Limb (tissue), 2 donors: ENCODE measurements around the gene CSNK1G2.

ENCODE experiments used
- DNase-seq, 2 donors: peaks; one replicate each; pipeline ENCODE4 v3.0.0-alpha.2; 2016; ENCODE audit errors: extremely low spot score in 2 of 2

CSNK1G2 gene

DNA sequence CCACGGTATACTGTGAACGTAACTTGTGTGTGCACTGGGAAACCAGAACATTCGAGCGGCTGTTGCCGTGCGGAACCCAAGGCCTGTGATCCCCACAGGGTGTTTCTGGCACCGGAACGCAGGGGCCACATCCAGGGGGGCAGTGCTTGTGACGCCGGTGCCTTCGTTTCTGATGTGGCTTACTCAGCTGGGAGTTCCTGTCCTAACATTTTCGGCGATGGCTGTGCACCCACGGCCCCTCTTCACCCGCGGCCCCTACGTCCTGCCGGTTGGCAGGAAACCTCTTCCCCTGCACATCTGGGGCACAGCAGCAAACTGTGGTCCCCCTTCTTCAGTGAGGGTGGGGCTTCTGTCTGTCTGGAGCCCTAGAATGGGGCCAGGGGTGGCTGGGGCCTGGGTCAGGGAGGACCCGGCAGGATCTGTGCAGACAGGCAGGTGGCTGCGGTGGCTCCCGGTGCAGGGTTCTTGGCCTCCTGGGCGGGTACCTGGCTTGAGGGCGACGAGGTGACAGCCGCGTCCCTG is 26.2 kb downstream of the CSNK1G2 start:
- no peak for DNase-seq

DNA sequence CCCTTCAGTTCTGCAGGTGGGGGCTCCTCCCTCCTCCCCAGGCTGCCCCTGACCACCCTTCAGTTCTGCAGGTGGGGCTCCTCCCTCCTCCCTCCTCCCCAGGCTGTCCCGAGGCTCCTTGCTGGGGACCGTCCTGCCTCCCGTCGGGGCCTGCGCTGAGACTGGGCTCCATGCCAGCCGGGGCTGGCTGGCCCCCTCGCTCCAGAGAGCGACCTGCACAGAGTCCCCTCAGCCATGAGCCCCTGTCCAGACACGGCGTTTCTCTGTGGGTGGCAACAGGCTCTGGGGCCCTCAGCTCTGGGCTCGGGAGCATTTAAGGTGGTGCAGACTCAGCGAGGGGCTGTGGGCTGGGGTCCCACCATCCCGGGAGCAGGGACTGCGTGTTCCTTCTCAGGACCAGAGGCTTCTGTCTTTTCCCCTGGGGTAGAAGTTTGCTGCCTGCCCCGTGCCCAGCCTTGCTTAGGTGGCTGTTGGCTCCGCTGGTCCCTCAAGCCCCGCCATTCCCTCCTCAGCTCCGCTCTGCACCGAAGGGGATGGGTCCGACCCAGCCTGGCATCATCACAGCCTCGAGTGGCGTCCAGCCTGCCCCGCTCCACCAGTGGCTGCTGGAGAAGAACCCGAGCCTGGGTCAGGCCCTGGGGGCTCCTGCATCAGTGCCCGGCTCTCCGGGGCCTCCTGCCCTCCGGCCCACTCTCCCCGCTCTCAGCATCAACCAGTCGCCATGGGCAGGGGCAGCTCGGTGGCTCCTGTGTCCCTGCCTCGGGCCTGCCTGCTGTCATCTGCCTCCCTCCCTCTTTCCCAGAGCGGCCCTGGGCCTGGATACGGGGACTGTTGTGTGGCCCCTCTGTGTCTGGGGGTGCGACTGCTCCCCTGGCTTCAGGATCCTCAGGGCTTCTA is 27.6 kb downstream of the CSNK1G2 start:
- DNase-seq, result no peak

DNA sequence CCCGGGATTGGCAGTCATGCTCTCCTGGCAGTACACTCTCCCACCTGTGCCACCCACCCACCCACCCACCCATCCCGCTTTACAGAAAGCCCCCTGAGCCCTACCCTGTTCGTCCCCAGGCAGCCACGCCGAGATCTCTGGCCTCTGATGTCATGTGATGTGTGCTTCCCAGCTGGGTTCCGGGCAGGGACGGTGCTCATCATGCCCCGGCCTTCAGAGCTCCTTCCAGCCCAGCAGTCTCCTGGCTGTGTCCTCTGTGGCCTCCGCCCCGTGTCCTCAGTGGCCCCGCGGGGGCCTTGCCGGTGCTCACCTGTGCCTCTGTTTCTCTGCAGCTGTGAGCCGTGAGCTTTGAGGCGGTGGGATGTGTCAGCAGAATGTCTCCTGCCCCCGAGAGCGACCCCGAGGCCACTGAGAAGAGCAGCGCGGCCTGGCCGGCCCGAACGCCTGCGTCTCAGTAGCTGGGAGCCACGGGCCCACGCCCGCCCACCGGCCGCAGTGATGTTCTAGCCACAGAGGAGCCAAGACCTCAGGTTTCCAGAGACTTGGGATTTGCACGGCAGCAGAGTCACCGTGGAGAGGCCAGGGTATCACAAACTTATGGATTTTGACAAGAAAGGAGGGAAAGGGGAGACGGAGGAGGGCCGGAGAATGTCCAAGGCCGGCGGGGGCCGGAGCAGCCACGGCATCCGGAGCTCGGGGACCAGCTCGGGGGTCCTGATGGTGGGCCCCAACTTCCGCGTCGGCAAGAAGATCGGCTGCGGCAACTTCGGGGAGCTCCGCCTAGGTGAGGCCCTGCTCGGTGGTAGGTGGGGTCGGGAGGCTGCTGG is 28.4 kb downstream of the CSNK1G2 start:
- no peak for DNase-seq

DNA sequence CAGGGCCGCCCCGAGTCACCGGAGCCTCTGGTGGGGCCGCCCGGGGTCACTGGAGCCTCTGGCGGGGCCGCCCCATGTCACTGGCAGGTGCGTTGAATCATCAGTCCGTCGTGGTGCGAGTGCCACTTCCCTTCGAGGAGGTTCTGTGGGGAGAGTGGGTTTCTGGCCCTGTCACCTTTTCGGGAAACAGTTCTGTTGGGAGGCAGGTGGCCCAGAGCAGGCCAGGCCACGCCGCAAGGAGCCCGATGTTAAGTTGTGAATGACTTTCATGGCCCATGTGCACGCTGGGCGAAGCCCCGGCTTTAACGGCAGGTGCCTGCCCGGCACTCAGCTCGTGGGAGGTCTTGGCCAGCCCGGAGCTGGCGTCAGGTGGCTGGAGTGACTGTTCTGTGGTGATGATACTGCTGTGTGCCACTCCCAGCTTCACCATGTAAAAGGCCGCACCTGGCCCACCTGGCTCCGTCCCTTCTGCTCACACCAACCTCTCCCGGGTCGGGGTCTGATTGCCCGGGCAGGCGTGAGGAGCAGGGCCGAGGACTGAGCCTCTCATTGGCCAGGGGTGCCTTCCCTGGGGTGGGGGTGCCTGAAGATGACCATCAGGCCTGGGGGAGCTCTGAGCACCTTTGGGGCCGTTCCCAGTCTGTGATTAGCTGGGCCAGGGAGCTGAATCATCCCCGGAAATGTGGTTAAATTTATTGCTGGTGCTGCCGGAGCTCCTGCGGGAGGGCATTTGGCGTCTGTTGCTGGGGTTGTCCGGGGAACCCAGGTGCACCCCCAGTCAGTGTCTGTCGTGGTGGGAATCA is 29.2 kb downstream of the CSNK1G2 start:
- DNase-seq, result no peak

DNA sequence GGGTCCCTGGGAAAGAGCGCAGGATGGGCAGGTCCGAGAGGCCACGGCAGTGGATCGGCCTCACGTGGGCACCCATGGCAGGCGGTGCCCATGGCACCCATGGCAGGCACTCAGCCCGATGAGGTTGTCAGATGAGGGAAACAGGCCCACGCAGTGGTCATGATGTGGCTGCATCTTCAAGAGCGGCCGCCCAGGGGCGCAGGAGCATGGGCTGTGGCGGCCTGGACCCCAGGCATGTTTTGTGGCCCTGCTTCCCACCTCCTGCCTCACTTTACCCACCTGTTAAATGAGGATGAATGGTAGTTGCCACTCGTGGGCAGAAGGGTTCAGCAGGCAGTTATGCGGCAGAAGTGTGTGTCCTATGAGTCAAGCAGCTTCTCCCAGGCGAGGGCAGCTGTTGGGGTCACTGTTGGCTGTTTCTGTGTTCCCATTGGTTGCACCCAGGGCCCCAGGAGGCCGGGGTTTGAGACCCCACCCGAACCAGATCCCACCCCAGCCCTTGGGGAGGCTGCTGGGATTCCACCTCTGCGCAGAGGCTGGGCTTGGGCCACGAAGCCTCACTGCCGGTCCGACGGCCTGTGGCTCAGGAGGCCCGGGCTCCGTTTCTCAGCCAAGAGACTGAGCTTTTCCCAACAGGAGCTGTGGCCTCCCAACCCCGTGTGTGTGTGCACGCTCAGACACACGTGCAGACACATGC is 30.0 kb downstream of the CSNK1G2 start:
- DNase-seq, result no peak

DNA sequence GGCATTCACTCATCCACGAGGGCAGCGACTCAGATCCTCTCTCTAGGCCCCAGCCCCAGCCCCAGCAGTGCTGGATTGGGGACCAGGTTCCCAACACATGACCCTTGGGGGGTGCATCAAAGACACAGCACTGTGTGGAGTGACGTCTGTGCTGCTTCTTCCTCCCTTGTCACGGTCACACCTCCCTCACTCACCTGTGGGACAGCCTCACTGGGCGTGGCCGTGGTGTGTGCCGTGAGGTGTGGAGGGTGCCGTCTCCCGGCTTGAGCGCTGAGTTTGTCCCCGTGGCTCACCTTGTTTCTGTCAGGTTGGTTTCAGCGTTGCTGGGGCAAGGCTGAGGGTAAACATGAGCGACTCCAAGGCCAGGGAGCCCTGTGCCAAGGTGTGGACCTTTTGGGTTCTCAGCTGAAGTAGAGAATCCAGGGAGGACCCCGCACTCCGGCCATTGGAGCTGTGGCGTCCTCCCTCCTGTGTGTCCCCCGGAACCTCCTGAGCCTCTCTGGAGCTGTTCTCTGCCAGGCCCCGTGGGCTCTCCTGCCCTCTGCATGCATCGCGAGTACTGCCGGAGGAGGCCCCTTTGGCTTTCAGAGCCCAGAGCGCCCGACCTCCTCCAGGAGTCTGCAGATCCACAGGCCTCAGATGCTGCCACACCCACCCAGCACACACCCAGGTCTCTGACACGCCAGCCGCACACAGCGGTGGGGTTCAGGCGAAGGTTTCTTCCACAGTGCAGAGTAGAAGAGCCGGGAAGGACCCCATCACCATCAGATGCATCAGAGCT is 33.6 kb downstream of the CSNK1G2 start:
- no peak for DNase-seq

DNA sequence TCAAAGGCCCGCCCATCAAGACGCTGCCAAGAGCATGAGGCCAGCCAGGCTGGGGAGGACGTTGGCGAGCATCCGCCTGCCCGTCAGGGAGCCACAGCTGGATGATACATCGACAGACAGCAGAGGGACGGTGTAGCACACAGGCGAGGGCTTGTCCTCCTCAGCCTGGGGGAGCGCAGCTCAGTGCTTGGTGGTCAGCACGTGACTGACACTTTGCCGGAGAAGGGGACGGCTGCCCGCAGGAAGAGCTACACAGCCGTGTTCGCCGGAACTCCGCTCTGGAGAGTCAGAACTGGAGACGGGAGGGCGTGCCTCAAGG is 34.1 kb downstream of the CSNK1G2 start:
- DNase-seq, result no peak

DNA sequence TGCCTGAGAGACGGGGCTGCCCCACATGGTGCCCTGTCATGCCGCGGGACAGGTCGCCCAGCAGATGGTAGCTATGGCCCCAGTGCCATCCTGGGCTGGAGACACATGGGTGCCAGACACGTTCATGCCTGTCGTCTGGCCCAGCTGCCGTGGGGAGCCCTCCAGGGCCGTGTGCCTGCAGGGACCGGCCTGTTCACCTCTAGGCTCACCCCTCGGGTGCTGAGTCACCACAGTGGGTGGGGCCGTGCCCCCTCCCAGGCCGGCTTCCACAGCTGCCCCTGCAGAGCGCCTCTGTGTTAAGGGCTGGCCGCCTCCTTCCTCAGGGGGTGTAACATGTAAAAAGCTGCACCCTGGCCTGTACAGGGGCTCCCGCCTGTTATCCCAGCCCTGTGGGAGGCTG is 36.1 kb downstream of the CSNK1G2 start:
- no peak for DNase-seq

DNA sequence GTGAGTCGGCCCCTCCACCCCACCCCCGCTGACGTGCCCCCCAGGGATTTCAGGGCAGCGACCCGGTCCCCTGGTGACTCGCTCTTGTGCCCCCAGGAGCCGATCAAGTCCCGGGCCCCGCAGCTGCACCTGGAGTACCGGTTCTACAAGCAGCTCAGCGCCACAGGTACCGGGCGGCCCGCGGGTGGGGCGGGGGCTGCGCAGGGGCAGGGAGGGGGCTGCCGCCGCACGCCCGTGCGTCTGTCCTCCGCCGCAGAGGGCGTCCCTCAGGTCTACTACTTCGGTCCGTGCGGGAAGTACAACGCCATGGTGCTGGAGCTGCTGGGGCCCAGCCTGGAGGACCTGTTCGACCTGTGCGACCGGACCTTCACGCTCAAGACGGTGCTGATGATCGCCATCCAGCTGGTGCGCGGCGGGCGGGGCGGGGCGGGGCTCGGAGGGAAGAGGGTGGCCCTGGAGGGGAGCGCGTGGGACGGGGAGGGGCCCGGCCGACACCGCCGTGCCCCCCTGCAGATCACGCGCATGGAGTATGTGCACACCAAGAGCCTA is 37.4 kb downstream of the CSNK1G2 start:
- no peak for DNase-seq

DNA sequence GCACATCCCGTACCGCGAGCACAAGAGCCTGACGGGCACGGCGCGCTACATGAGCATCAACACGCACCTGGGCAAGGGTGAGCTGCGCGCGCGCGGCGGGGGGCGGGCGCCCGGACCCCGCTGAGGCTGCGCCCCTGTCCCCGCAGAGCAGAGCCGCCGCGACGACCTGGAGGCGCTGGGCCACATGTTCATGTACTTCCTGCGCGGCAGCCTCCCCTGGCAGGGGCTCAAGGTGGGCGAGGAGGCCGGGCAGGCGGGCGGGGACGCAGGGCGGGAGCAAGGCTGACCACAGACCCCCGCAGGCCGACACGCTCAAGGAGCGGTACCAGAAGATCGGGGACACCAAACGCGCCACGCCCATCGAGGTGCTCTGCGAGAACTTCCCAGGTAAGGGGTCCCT is 38.0 kb downstream of the CSNK1G2 start:
- DNase-seq, result no peak

DNA sequence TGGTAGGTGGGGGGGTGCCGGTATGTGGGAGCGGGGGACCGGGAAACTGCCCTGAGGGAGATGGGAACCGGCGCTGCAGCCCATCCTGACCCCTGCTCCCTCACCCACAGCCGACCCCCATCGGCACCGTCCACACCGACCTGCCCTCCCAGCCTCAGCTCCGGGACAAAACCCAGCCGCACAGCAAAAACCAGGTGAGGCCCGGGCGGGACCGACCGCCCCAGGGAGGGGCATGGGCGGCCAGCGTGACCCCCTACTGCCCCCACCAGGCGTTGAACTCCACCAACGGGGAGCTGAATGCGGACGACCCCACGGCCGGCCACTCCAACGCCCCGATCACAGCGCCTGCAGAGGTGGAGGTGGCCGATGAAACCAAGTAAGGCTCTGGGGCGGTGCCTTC is 38.7 kb downstream of the CSNK1G2 start:
- no peak for DNase-seq

DNA sequence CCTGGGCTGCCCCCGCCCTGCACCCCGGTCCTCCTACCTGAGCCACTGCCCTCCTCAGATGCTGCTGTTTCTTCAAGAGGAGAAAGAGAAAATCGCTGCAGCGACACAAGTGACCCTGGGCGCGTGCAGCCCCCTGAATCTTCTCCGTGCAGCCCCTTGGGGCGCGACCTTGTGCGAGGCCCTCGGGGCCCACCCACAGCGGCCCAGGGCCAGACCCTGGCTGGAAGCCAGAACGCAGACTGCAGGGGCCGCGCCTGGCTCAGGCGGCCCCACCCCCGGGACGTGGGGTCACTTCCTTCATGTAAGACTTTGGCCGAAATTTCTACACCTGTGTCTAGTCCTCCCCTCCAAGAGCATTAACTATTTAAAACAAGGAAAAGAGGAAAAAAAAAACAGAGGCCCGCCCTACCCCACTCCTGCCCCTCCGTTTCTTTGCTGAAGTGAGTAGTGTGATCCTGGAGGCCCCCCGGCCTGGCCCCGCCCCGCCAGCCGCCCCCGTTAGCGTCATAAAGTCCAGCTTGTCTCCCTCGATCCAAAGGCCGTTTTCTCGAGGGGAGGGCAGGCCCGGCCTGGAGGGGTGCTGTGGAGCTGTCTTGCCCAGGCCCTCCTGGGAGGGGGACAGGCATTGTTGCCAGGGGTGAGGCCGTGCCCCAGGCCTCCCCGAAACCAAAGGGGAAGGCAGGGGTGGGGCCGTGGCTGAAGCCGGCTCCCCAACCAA is 39.3 kb downstream of the CSNK1G2 start:
- no peak for DNase-seq

DNA sequence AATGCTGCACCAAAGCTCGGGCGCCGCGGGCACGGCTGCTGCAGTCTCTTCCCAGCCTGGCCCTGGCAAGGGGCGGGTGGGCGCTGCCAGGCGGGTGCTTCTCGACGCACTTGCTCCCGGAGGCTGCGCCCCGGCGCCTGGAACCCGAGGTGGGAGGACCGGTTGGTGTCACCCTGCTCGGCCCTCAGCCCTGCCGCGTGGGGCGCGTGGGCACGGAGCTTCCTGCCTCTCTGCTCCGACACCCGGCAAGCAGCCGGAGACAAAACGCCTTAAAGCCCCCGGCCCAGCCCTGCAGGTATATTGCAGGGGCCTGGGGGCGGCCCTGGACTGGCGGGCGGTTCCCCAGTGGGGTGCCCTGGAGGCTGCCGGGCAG is 39.8 kb downstream of the CSNK1G2 start:
- no peak for DNase-seq

DNA sequence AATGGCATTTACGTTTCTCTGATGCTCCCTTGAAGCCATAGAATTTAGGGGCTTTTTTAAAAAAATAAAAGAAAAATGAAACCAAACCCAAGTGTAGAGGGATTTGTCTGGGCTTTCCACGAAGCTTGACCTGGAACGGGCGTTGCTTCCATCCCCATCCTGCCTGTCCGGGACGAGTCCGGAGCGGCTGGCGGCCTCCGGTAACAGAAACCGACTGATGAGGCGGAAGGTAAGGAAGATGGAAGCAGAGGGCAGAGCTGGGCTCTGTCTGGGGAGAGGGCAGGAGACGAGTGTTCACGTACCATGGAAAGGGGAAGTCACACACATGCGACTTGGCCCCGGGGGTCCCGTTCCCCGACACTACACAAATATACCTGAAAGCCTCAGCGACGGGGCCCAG is 40.3 kb downstream of the CSNK1G2 start:
- no peak for DNase-seq

DNA sequence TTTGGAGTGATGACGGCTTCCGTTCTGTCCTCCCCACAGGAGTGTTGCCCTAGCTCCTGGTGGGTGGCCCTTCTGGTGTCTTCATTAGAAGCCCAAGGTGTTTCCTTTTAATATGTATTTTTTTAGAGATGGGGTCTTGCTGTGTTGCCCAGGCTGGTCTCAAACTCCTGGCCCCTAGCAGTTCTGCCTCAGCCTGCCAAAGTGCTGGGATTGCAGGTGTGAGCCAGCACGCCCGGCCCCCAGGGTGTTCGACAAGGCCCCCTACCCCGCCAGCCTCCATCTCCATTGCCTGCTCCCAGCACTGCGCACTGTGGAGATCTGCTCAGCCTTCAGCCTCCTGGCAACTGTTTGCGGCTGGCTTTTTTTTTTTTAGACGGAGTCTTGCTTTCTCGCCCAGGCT is 43.4 kb downstream of the CSNK1G2 start:
- no peak for DNase-seq

DNA sequence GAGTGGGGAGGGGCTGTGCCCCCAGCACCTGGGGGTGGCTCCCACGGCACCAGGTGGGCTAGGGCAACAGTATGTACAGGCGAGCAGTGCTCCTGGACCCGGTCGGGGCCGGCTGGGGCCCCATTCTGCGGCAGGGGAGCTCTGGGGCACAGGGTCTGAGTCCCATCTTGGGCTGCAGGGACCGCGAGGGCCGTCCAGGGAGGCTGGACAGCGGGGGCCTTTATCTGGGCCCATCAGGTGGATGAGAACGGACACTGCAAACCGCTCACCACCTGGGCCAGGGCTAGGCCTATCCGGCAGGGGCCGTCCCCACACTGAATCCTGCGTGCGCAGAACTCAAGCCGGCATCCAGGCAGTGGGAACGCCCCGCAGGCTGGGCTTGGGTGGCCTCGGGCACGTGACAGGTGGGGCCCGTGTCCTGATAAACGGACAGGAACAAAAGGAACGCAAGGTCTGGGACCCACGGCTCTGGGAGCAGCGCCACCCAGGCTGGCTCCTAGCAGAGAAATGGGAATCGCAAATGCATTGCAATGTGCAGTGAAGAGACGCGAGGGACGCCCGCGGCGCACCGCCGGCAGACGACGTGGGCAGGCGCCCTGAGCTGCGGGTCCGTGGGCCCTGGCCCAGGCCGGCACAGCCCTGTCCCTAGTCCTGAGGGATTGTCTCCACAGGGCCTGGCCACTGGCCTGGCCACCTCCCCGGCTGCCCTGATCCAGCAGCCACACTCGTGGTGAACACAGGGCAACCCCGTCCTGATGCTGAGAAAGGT is 44.8 kb downstream of the CSNK1G2 start:
- no peak for DNase-seq

DNA sequence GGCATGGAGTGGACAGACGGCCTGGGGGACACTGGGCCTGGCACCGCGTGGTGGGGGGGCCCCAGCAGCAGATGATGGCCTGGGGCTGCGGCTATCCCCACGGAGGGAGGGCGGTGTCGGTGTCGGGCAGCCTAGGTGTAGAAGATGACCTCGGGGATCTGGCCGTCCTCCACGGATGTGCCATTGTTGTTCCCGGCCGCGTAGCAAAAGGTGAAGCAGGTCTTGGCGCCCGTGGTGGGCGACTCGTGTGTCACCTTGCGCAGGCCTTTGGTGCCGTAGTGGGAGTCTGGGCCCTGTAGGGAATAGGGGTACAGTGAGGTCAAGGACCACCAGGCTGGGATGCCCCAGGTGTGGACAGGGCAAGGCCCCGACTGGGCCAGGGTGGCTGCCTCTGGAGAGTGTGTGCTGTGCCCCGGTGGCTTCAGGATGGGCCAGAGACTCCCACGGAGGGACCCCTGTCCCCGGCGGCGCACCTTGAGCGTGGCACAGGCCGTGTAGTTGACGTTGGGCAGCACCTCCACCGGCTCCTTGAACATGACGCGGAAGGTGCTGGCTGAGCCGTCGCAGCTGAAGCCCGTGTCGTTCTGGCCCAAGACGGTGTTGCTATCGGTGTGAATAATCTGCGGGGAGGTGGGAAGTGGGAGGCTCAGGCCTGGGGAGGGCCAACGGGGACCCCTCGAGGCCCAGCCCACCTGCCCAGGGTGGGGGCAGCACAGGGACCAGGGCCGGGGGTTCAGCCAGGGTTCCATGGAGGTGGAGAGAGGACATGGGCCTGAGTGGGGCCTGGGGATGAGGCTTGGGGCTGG is 45.6 kb downstream of the CSNK1G2 start:
- DNase-seq, result no peak
